ENCODE data around the gene KMT2C.

KMT2C gene

GRCh38 chr7:152149363-152149762 lies 286.4 kb downstream of the KMT2C start:
- no peaks in the 10 kb centered on the region for H3K27me3 ChIP-seq (ENCODE audit: low read depth)
- H3K4me3 ChIP-seq = no peak overlapping the region
- in situ Hi-C loops (cut with MboI; ENCODE audit: low sequenced_read_pairs) = no loop called here
- H3K4me1 ChIP-seq = 0 out of 2 replicates have a peak, but pooled peaks cover 2% of the 10 kb centered on the region
- DNase-seq (ENCODE audit: low spot score in 2 of 2) = no peak
- H3K36me3 ChIP-seq (replicated peaks) = peaks cover 81% of the 10 kb centered on the region
- H3K9me3 ChIP-seq = no peaks in the 10 kb centered on the region

- no peaks in the 10 kb centered on the region for H3K27me3 ChIP-seq (ENCODE audit: low read depth)
- in situ Hi-C loops (cut with MboI; ENCODE audit: low sequenced_read_pairs) = no loop called here
- no peaks in the 10 kb centered on the region for H3K9me3 ChIP-seq
- DNase-seq (ENCODE audit: low spot score in 2 of 2) = no peak
- H3K4me3 ChIP-seq = no peak overlapping the region
- 0 out of 2 replicates have a peak, but pooled peaks cover 2% of the 10 kb centered on the region for H3K4me1 ChIP-seq
- H3K36me3 ChIP-seq (replicated peaks) = peaks cover 80% of the 10 kb centered on the region
These were observed 287.1 kb downstream of the KMT2C start for GRCh38 chr7:152148706-152149105.

GRCh38 chr7:152145853-152146466 lies 289.8 kb downstream of the KMT2C start:
- peaks cover 66% of the 10 kb centered on the region for H3K36me3 ChIP-seq (replicated peaks)
- DNase-seq (ENCODE audit: low spot score in 2 of 2) = peak; percentile 55 to 63
- no peaks in the 10 kb centered on the region for H3K27me3 ChIP-seq (ENCODE audit: low read depth)
- in situ Hi-C loops (cut with MboI; ENCODE audit: low sequenced_read_pairs) = no loop called here
- 0 out of 2 replicates have a peak, but pooled peaks cover 2% of the 10 kb centered on the region for H3K4me1 ChIP-seq
- H3K9me3 ChIP-seq = no peaks in the 10 kb centered on the region
- no peak overlapping the region for H3K4me3 ChIP-seq

- Histone ChIP-seq H3K27me3 (ENCODE audit: low read depth) (no peaks in the 10 kb centered on the region), H3K9me3 (no peaks in the 10 kb centered on the region), H3K4me3 (no peak overlapping the region), H3K36me3 (replicated peaks) (peaks cover 66% of the 10 kb centered on the region), H3K4me1 (0 out of 2 replicates have a peak, but pooled peaks cover 2% of the 10 kb centered on the region)
- DNase-seq (ENCODE audit: low spot score in 2 of 2) = no peak
- in situ Hi-C loops (cut with MboI; ENCODE audit: low sequenced_read_pairs) = no loop called here
These were observed 291.1 kb downstream of the KMT2C start for GRCh38 chr7:152144557-152145245.

GRCh38 chr7:152142976-152143595 lies 292.7 kb downstream of the KMT2C start:
- peaks cover 68% of the 10 kb centered on the region for H3K36me3 ChIP-seq (replicated peaks)
- DNase-seq (ENCODE audit: low spot score in 2 of 2) = no peak
- in situ Hi-C loops (cut with MboI; ENCODE audit: low sequenced_read_pairs) = no loop called here
- 0 out of 2 replicates have a peak, but pooled peaks cover 2% of the 10 kb centered on the region for H3K4me1 ChIP-seq
- H3K27me3 ChIP-seq (ENCODE audit: low read depth) = no peaks in the 10 kb centered on the region
- no peak overlapping the region for H3K4me3 ChIP-seq
- no peaks in the 10 kb centered on the region for H3K9me3 ChIP-seq

GRCh38 chr7:152140560-152140959 lies 295.2 kb downstream of the KMT2C start:
- no peaks in the 10 kb centered on the region for H3K27me3 ChIP-seq (ENCODE audit: low read depth)
- H3K4me1 ChIP-seq = no peaks in the 10 kb centered on the region
- DNase-seq (ENCODE audit: low spot score in 2 of 2) = no peak
- in situ Hi-C loops (cut with MboI; ENCODE audit: low sequenced_read_pairs) = no loop called here
- no peaks in the 10 kb centered on the region for H3K9me3 ChIP-seq
- H3K4me3 ChIP-seq = no peak overlapping the region
- peaks cover 59% of the 10 kb centered on the region for H3K36me3 ChIP-seq (replicated peaks)

- H3K9me3 ChIP-seq = no peaks in the 10 kb centered on the region
- no peaks in the 10 kb centered on the region for H3K4me1 ChIP-seq
- DNase-seq (ENCODE audit: low spot score in 2 of 2) = no peak
- no peak overlapping the region for H3K4me3 ChIP-seq
- in situ Hi-C loops (cut with MboI; ENCODE audit: low sequenced_read_pairs) = no loop called here
- peaks cover 54% of the 10 kb centered on the region for H3K36me3 ChIP-seq (replicated peaks)
- no peaks in the 10 kb centered on the region for H3K27me3 ChIP-seq (ENCODE audit: low read depth)
These were observed 295.7 kb downstream of the KMT2C start for GRCh38 chr7:152140067-152140466.

- Histone ChIP-seq H3K4me3 (no peak overlapping the region), H3K36me3 (replicated peaks) (peaks cover 36% of the 10 kb centered on the region), H3K27me3 (ENCODE audit: low read depth) (no peaks in the 10 kb centered on the region), H3K9me3 (no peaks in the 10 kb centered on the region), H3K4me1 (no peaks in the 10 kb centered on the region)
- in situ Hi-C loops (cut with MboI; ENCODE audit: low sequenced_read_pairs) = no loop called here
- DNase-seq (ENCODE audit: low spot score in 2 of 2) = no peak
These were observed 298.3 kb downstream of the KMT2C start for GRCh38 chr7:152137476-152138025.

- Histone ChIP-seq H3K36me3 (replicated peaks) (peaks cover 30% of the 10 kb centered on the region), H3K4me3 (no peak overlapping the region), H3K27me3 (ENCODE audit: low read depth) (no peaks in the 10 kb centered on the region), H3K9me3 (no peaks in the 10 kb centered on the region), H3K4me1 (no peaks in the 10 kb centered on the region)
- DNase-seq (ENCODE audit: low spot score in 2 of 2) = no peak
- in situ Hi-C loops (cut with MboI; ENCODE audit: low sequenced_read_pairs) = no loop called here
These were observed 299.1 kb downstream of the KMT2C start for GRCh38 chr7:152136686-152137085.

GRCh38 chr7:152133804-152134203 lies 302.0 kb downstream of the KMT2C start:
- Histone ChIP-seq H3K27me3 (ENCODE audit: low read depth) (no peaks in the 10 kb centered on the region), H3K4me1 (no peaks in the 10 kb centered on the region), H3K36me3 (replicated peaks) (peaks cover 20% of the 10 kb centered on the region), H3K4me3 (no peak overlapping the region), H3K9me3 (no peaks in the 10 kb centered on the region)
- no peak for DNase-seq (ENCODE audit: low spot score in 2 of 2)
- in situ Hi-C loops (cut with MboI; ENCODE audit: low sequenced_read_pairs) = no loop called here

- Histone ChIP-seq H3K27me3 (ENCODE audit: low read depth) (no peaks in the 10 kb centered on the region), H3K9me3 (no peaks in the 10 kb centered on the region), H3K36me3 (replicated peaks) (peaks cover 12% of the 10 kb centered on the region), H3K4me1 (no peaks in the 10 kb centered on the region), H3K4me3 (no peak overlapping the region)
- no peak for DNase-seq (ENCODE audit: low spot score in 2 of 2)
- in situ Hi-C loops (cut with MboI; ENCODE audit: low sequenced_read_pairs) = no loop called here
These were observed 303.0 kb downstream of the KMT2C start for GRCh38 chr7:152132812-152133211.

GRCh38 chr7:152131981-152132494 lies 303.8 kb downstream of the KMT2C start:
- in situ Hi-C loops (cut with MboI; ENCODE audit: low sequenced_read_pairs) = no loop called here
- DNase-seq (ENCODE audit: low spot score in 2 of 2) = no peak
- Histone ChIP-seq H3K36me3 (replicated peaks) (peaks cover 7% of the 10 kb centered on the region), H3K4me3 (no peak overlapping the region), H3K9me3 (no peaks in the 10 kb centered on the region), H3K4me1 (no peaks in the 10 kb centered on the region), H3K27me3 (ENCODE audit: low read depth) (no peaks in the 10 kb centered on the region)

- no peak overlapping the region for H3K4me3 ChIP-seq
- in situ Hi-C loops (cut with MboI; ENCODE audit: low sequenced_read_pairs) = no loop called here
- no peak for DNase-seq (ENCODE audit: low spot score in 2 of 2)
- H3K4me1 ChIP-seq = no peaks in the 10 kb centered on the region
- H3K36me3 ChIP-seq (replicated peaks) = peaks cover 7% of the 10 kb centered on the region
- no peaks in the 10 kb centered on the region for H3K27me3 ChIP-seq (ENCODE audit: low read depth)
- H3K9me3 ChIP-seq = no peaks in the 10 kb centered on the region
These were observed 304.9 kb downstream of the KMT2C start for GRCh38 chr7:152130658-152131590.

All from HAP-1 (cell line).